K562 (cell line): ENCODE measurements around the gene CD4. TPM values are rescaled to one million over a fixed set of nuclear protein-coding genes. Genes with fewer than 3 reads are reported as not detected.

Experiments
- ATAC-seq: fragments of 200-7000 bp; cut with Tn5 transposase; 3 replicates; pipeline ENCODE4 v1.9.1; 2020; ENCODE audit warnings: moderate library complexity
- BruUV-seq: library from RNA; stranded (reverse); fragments of 400-500 nt; replicated peaks from 2 replicates; lab custom pipeline; 2021; lab: Mats Ljungman, UMichigan
- CTCF ChIA-PET: fragments of 300-600 bp; formaldehyde crosslinking; extraction: SDS; loops from one replicate; lab custom pipeline; 2021; ENCODE audit warnings: low intra/inter-chr PET ratio; lab: Yijun Ruan, JAX
- POLR2A ChIA-PET: fragments of 300-600, 350-650 bp; sonication (Branson Sonifier 250); formaldehyde crosslinking; extraction: SDS; loops from one replicate; lab custom pipeline; 2021; ENCODE audit warnings: antibody characterized with exemption, inconsistent platforms; lab: Yijun Ruan, JAX
- DNase-seq, 4 experiments: peaks; one replicate each; pipeline versions ENCODE4 v3.0.0 to v3.0.0-alpha.2; 2011 to 2018; ENCODE audit warnings: low spot score in 3 of 4, mixed read lengths in 3 of 4; ENCODE audit errors: extremely low read depth in 1 of 4
- FAIRE-seq: peaks from 2 replicates; lab custom pipeline; 2011; peaks lifted over from hg19 to GRCh38; lab: Jason Lieb, UNC
- H2AFZ ChIP-seq: 2 replicates; pipeline ENCODE4 v1.6.0; 2011; ENCODE audit warnings: low read depth, low read length, control low read depth, inconsistent platforms
- H3K27ac ChIP-seq: fragments of 200-600 bp; 3 replicates; pipeline ENCODE4 v1.8.0; 2011; ENCODE audit warnings: low read depth, mild to moderate bottlenecking, control low read depth, inconsistent platforms, low read length, moderate library complexity, mixed read lengths; ENCODE audit errors: extremely low read depth
- H3K27me3 ChIP-seq, 2 experiments: fragments of 300-600 bp in 1 of 2; 2 replicates in 1 of 2; 3 replicates in 1 of 2; pipeline versions ENCODE4 v1.6.0 to v1.8.0; 2011; ENCODE audit warnings: inconsistent platforms in 2 of 2, low read length in 2 of 2, mild to moderate bottlenecking in 1 of 2, mixed read lengths in 1 of 2, moderate library complexity in 1 of 2; ENCODE audit not compliant: control insufficient read depth in 2 of 2, insufficient read depth in 2 of 2
- H3K36me3 ChIP-seq: fragments of 300-600 bp; 3 replicates; pipeline ENCODE4 v1.8.0; 2011; ENCODE audit warnings: mild to moderate bottlenecking, low read length, inconsistent platforms; ENCODE audit not compliant: control insufficient read depth, insufficient read depth
- H3K4me1 ChIP-seq, 2 experiments: fragments of 200-600 bp in 1 of 2; replicated peaks in 1 of 2; 2 replicates in 1 of 2; 3 replicates in 1 of 2; pipeline versions ENCODE4 v1.5.1 to v1.8.0; 2011; ENCODE audit warnings: inconsistent platforms in 2 of 2, low read length in 2 of 2, mild to moderate bottlenecking in 1 of 2, mixed read lengths in 1 of 2, moderate library complexity in 1 of 2; ENCODE audit not compliant: control insufficient read depth in 2 of 2, insufficient read depth in 2 of 2
- H3K4me2 ChIP-seq: 2 replicates; pipeline ENCODE4 v1.6.1; 2011; ENCODE audit warnings: low read length, control low read depth, inconsistent platforms, mixed read lengths; ENCODE audit not compliant: insufficient read depth
- H3K4me3 ChIP-seq: fragments of 200-600 bp; sonication (generic), shearing (Covaris generic); 2 replicates; pipeline ENCODE4 v1.5.1; 2016; ENCODE audit warnings: control low read depth, inconsistent platforms
- H3K79me2 ChIP-seq: fragments of 200-600 bp; 3 replicates; pipeline ENCODE4 v1.8.0; 2011; ENCODE audit warnings: low read length, inconsistent platforms; ENCODE audit not compliant: control insufficient read depth, insufficient read depth
- H3K9ac ChIP-seq, 2 experiments: 2 replicates each; pipeline versions ENCODE4 v1.6.0 to v1.6.1; 2011; ENCODE audit warnings: low read depth in 2 of 2, low read length in 2 of 2, control low read depth in 1 of 2, inconsistent platforms in 1 of 2, mild to moderate bottlenecking in 1 of 2, mixed read lengths in 1 of 2; ENCODE audit not compliant: insufficient read depth in 1 of 2
- H3K9me1 ChIP-seq: one replicate; pipeline ENCODE4 v1.6.0; 2011; ENCODE audit warnings: inconsistent platforms, mild to moderate bottlenecking, low read length, moderate library complexity; ENCODE audit not compliant: control insufficient read depth, insufficient read depth
- H3K9me3 ChIP-seq: replicated peaks from 2 replicates; pipeline ENCODE4 v1.5.1; 2011; ENCODE audit warnings: low read depth, low read length, inconsistent platforms; ENCODE audit not compliant: control insufficient read depth, insufficient read depth
- H4K20me1 ChIP-seq: replicated peaks from 2 replicates; pipeline ENCODE4 v1.6.1; 2011; ENCODE audit warnings: low read length, inconsistent platforms, mixed read lengths; ENCODE audit not compliant: control insufficient read depth, insufficient read depth
- FUS ChIP-seq: fragments of 200-400 bp; formaldehyde crosslinking; optimal IDR thresholded peaks from 2 replicates; pipeline ENCODE3; 2017; ENCODE audit warnings: low read depth, low read length
- HMG20B ChIP-seq: fragments of 250-450 bp; sonication (Bioruptor Pico); IDR thresholded peaks from 2 replicates; pipeline ENCODE4 v1.5.0; 2021; ENCODE audit warnings: mild to moderate bottlenecking
- JUN ChIP-seq, 2 experiments: sonication (generic) in 1 of 2; formaldehyde crosslinking in 1 of 2; IDR thresholded peaks; 2 replicates each; pipeline versions ENCODE4 v1.6.1 to v1.8.0; 2012 to 2022; ENCODE audit warnings: borderline replicate concordance in 2 of 2, mild to moderate bottlenecking in 2 of 2, improper control_type of control experiment in 1 of 2, low read depth in 1 of 2, low read length in 1 of 2, missing genetic modification reagents in 1 of 2
- MXI1 ChIP-seq: IDR thresholded peaks from 2 replicates; pipeline ENCODE4 v1.6.1; 2011; ENCODE audit warnings: low read depth, mild to moderate bottlenecking, improper control_type of control experiment, low read length
- XRCC3 ChIP-seq: fragments of 450-650 bp; IDR thresholded peaks from 2 replicates; pipeline ENCODE4 v1.6.1; 2017; ENCODE audit warnings: mild to moderate bottlenecking, moderate library complexity
- ZNF263 ChIP-seq: sonication (generic); formaldehyde crosslinking; IDR thresholded peaks from 2 replicates; pipeline ENCODE4 v1.8.0; 2022; ENCODE audit warnings: mild to moderate bottlenecking, missing genetic modification reagents, borderline replicate concordance
- ZNF398 ChIP-seq: fragments of 250-450 bp; sonication (Bioruptor Pico); IDR thresholded peaks from 2 replicates; pipeline ENCODE4 v1.8.0; 2021; ENCODE audit warnings: moderate library complexity, mild to moderate bottlenecking, inconsistent platforms
- ZNF41 ChIP-seq: fragments of 250-450 bp; sonication (Bioruptor Pico); conservative IDR thresholded peaks from 2 replicates; pipeline ENCODE4 v1.4.0; 2020; ENCODE audit warnings: mild to moderate bottlenecking
- WGBS: fragments of 100-300 bp; shearing (Covaris generic); methylation state at CpG from one replicate; pipeline ENCODE4 v1.1.6; 2016; ENCODE audit warnings: low coverage, mixed read lengths; ENCODE audit not compliant: insufficient coverage; ENCODE audit errors: missing lambda C conversion rate; 5-methylcytosine and 5-hydroxymethylcytosine counted together
- in situ Hi-C: fragments of 300-500 bp; cut with MboI; formaldehyde crosslinking; loops from 4 replicates; pipeline ENCODE4 v1.15.0; 2018; ENCODE audit warnings: inconsistent platforms, mixed read lengths
- intact Hi-C: fragments of 100-400 bp; cut with micrococcal nuclease; formaldehyde crosslinking; loops from 2 replicates; pipeline ENCODE4 v1.14.2; 2022
- polyA plus RNA-seq, 8 experiments: library from polyadenylated mRNA; depleted of rRNA in 4 of 8; stranded (reverse) in 5 of 8; unstranded in 3 of 8; fragments of >200 nt; fragmentation: Nextera tagmentation in 2 of 8; fragmentation: Illumina TruSeq in 1 of 8; extraction: Ambion mirVana in 2 of 8; extraction: Trizol in 1 of 8; gene quantifications; 2 replicates each; pipeline versions ENCODE4 v1.2.1 to v1.2.3, GENCODE V29; 2011 to 2014; ENCODE audit warnings: inconsistent platforms in 1 of 8, missing spikeins in 1 of 8
- total RNA-seq, 7 experiments: library from RNA; depleted of rRNA in 6 of 7; stranded (reverse); fragments of >200 nt in 6 of 7; fragmentation: Illumina TruSeq in 2 of 7; extraction: Trizol in 2 of 7; gene quantifications; 2 replicates each; pipeline versions ENCODE4 v1.2.1 to v1.2.3, GENCODE V29; 2011 to 2021; ENCODE audit warnings: low replicate concordance in 1 of 7

The CD4 gene
- total and polyA plus RNA-seq, 9 of the 15 experiments (the other 6 are each of a cell fraction or from before 2014, with no cell fraction given): 0.06 to 0.27 (median 0.09) TPM; not detected in 5

- no peak for TF ChIP-seq XRCC3
- no peak for TF ChIP-seq HMG20B (CRISPR knock-in tag)
- no peak for TF ChIP-seq JUN (IDR thresholded peaks at IDR 0.05; ENCODE audit: borderline replicate concordance, low read depth, low read length)
- no peak for TF ChIP-seq JUN (CRISPR knock-in tag; IDR thresholded peaks at IDR 0.05; ENCODE audit: borderline replicate concordance)
- no peak for TF ChIP-seq ZNF398 (CRISPR knock-in tag)
- no peak for TF ChIP-seq FUS
- TF ChIP-seq MXI1: no peak
Measured at GRCh38 chr12:6757028-6757690, 32.2 kb upstream of the CD4 start (continued).

- ATAC-seq (no peak), DNase-seq (no peak), FAIRE-seq (no peak)
- intact Hi-C loops: no loop called here
- ChIA-PET POLR2A (interaction anchor here (0.8 kb wide), 1 partner anchor 8 kb away, joined by 3 read pairs; the partner anchor contains the start of gene PTMS), CTCF (interaction anchor here (0.6 kb wide), 1 partner anchor 172 kb away, joined by 3 read pairs; no protein-coding TSS in a partner anchor)
- H3K36me3 ChIP-seq: no peaks in the 10 kb centered on the region
- no peaks in the 10 kb centered on the region for H3K79me2 ChIP-seq
- H2AFZ ChIP-seq: peak overlapping the region; percentile 74
- peaks cover 6 to 27% of the 10 kb centered on the region in 2 experiments for H3K4me1 ChIP-seq
- H3K27ac ChIP-seq: no peak overlapping the region; the same call in 2 of the 3 replicates
- in situ Hi-C loops: no loop called here
- H3K9me3 ChIP-seq: no peaks in the 10 kb centered on the region
- 69% methylated on average over 8 of the region's 9 CpGs for WGBS
- TF ChIP-seq ZNF41 (CRISPR knock-in tag): no peak
- TF ChIP-seq ZNF263 (CRISPR knock-in tag): 0 out of 2 replicates have a peak, but pooled peaks have one; percentile 22
- H3K9ac ChIP-seq: no peak overlapping the region
- no peak overlapping the region for H3K4me3 ChIP-seq
- H4K20me1 ChIP-seq: no peaks in the 10 kb centered on the region
- BruUV-seq: no TSS peak
- H3K4me2 ChIP-seq: no peak overlapping the region; the same call in 1 of the 2 replicates
- no peaks in the 10 kb centered on the region for H3K27me3 ChIP-seq
- H3K9me1 ChIP-seq: no peaks in the 10 kb centered on the region
Measured at GRCh38 chr12:6758506-6759095, 30.7 kb upstream of the CD4 start.
